GM21526 (cell line): ENCODE measurements around the gene SHANK1.

Experiments used
- ATAC-seq: cut with Tn5 transposase; IDR thresholded peaks from one replicate; pipeline ENCODE4 v1.9.1; 2021; ENCODE audit warnings: moderate library complexity; ENCODE audit not compliant: unreplicated experiment, low FRiP score

Gene SHANK1

DNA sequence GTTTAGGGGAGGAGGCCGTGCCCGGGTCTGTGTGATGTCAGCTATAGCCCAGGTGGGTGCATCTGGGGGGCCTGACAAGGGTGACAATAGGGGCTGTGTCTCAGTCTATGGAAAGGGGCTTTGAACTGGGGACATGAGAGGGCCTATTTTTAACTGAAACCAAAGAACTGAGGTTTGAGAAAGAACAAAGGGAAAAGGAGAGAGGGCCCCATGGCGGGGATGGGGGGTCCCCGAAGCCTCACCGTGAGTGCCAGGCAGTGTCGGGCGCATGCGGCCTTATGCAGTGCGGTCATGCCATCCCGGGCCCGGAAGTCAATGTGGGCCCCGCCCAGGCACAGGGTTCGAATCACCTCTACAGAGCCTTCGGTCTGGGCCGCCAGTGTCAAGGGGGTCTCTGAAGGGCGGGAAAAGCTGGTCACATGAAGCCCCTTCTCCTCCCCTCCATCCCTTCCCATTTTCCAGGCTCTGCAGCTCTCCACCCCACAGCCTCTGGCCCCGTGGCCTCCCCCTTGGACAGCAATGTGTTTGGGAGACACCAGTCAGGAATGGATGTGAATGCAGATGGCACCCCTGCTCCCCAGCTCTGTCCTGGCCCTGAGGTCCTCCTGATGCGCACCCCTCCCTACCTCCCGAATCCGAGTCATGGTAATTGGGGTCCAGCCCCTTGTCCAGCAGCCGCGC lies 5.9 kb downstream of the SHANK1 start:
- no peak for ATAC-seq

DNA sequence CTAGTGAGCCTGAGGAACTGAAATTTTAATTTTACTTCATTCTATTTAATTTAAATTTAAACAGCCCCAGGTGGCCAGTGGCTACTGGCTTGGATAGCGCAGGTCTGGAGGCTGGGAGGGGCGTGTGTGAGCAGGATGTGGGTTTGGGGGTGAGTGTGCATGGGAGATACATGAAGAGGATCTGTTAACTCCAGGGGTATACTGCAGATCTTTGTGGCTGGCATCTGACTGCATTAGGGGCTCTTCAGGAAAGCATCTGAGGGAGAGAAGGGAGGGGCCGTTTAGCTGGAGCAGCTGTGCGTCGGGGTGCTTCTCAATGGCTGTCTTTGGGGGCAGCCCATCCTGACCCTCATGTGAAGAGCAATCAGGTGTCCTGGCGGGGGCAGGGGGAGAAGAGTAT lies 6.8 kb downstream of the SHANK1 start:
- ATAC-seq = no peak

DNA sequence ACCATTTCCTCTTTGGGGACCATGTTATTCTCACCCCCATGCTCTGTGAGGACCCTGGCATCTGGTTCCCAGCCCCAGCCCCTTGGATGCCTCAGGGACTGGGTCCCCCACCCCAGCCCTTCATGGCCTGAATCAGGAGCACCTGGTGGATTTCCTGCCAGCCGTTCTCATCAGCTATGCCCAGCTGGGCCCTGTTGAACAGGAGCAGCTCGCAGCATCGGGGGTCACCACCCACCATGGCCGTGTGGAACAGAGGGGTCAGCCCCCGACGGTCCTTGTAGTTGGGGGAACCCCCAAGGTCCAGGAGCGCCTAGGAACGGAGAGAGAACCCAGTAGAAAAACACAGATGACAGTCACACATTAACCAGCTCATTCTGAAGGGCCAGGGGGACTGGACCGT lies 7.8 kb downstream of the SHANK1 start:
- no peak for ATAC-seq

DNA sequence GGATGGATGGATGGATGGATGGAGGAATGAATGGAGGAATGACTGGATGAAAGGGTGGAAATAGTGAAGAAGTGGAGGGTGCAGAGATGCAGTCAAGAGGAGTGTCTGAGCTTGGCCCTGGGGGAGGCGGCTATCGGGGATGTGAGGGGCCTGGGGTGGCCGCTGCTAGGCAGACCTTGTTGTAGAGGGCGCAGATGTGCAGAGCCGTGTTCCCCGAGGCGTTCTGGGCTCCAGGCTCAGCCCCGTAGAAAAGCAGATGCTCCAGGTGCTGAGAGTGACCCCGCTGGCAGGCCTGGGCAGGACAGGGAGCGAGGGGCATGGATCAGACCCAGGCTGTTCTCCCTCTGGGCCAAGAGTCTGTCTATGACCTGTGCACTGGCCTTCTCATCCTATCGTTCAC lies 8.4 kb downstream of the SHANK1 start:
- ATAC-seq = no peak

DNA sequence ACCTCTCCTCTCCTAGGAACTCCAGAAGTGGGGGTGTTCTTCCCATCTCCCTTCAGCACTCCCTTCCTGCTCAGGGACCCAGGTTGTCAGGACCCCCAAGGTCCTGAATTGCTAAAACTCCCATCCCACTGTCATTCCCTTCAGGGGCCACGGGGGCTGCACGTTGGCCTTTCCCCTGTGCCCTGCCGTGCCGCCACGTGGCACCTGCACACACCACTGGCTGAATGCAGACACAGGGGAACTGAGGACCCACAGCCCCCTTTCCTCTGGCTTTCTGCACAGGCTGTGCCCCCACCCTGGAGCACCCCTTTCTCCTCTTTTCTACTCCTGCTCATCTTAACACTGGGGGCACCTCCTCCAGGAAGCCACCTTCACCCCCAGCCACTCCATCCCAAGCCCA lies 9.0 kb downstream of the SHANK1 start:
- ATAC-seq = no peak

DNA sequence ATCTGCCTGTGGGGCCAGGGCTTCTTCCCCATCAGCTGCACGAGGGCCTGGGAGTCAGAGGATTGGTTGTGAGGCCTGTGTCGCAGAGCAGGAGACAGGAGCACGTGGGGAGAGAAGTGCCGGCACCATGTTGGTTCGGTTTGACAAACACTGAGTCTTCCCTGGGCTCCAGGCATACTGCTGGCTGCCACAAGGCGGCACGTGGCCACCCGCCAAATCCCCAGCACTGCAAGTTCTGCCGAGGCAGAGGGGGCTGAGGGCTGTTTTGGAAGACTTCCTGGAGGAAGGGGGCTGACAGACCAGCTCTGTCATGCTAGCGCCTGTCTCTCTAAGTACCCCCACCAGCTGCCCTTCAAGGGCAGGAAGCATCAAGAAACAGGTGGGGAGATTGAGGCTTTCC lies 9.5 kb downstream of the SHANK1 start:
- no peak for ATAC-seq

DNA sequence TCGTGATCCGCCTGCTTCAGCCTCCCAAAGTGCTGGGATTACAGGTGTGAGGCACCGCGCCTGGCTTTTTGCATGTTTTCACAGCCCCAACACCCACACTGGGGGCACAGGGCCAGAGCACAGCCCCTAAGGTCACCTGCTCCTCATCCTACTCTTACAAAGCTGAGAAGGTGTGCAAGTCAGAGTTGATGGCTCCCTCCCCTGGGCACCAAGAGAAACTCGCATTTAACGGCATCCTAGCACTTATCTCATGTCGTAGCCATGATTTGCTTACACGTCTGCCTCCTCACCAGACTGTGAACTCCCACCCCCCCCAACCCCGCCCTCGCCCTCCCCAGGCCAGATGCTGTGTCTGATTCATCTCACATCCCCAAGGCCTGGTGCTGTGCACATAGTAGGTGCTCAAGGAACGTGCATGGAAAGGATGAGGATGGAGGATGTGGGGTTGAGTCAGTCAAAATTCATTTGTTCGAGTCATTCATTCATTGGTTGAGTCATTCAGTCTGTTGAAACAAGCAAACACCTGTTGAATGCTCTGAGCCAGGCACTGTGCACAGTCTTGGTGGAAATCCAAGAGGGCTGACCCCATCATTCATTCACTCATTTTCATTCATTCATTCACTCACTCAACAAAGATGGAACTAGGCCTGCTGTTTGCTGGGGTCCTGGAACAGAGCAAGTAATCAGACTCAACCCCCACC lies 11.3 kb downstream of the SHANK1 start:
- no peak for ATAC-seq

DNA sequence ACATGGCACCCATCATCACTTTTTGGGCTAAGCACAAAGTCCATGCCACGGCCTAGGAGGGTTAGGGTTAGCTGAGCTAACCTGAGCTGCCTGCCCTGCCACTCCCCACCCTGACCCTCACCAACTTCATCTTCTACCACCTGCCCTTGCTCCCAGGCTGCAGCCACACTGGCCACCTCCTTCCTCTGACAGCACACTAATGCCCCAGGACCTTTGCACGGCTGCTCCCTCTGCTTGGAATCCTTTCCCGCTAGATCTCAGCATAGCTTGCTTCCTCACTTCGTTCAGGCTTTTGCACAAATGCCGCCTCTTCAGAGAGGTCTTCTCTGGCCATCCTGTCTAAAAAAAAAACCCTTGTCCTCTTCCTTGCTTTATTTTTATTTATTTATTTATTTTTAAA lies 13.2 kb downstream of the SHANK1 start:
- no peak for ATAC-seq

DNA sequence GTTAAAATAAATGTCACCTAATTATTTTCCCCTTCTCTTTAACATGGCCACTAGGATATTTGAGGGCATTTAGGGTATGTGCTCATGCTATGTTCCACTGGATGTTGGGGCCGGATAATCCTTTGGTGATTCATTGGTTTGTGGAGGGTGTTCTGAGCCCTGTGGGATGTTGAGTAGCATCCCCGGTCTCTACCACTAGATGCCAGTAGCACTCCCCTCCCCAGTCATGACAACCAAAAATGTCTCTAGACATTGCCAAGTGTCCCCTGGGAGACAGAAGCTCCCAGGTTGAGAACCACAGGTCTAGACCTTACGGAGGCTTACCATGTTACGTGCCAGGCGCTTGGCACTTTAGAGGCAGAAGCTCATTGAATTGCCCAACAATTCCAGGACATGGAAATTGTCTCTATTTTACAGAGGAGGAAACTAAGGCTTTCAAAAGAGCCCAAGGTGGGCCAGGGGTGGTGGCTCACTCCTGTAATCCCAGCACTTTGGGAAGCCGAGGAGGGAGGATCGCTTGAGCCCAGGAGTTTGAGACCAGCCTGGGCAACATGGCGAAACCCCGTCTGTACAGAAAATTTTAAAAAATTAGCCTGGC lies 14.1 kb downstream of the SHANK1 start:
- ATAC-seq = no peak

DNA sequence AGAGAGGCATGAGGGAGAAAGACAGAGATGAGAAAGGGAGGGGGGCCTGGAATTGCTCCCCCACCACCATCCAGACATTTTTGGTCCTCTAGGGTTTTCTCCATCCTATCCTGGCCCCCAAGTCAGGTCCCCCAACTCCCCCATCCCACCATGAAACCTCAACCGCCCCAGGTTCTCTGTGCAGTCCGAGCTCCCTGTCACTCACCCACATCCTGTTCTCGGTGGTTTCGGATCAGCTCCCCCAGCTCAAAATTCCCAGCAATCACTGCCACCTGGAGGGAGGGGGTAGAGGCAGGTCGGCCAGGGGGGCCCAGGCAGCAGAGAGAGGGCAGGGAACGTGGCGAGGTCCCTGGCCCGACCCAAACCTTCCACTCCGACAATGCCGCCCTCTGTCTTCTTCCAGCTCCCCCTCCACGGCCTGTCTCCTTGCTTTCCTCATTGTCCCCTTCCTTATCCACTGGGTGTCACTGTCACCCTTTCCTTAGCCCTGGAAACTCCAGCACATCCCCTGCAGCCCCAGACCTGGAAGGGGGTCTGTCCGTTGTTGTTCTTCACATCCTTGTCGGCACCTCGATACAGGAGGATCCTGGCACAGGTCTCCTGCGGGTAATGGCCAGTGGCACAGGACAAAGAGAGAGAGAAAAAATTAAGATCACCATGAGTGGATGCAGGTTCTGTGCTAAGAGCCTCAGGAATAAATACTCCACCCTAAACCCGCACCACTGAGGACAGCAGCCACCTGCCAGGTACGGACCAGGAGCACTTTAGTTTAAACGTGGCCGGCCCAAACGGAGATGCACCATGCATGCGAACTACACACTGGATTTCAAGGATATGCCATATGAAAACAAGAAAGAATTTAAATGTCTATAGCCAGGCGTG lies 15.4 kb downstream of the SHANK1 start:
- ATAC-seq = no peak

DNA sequence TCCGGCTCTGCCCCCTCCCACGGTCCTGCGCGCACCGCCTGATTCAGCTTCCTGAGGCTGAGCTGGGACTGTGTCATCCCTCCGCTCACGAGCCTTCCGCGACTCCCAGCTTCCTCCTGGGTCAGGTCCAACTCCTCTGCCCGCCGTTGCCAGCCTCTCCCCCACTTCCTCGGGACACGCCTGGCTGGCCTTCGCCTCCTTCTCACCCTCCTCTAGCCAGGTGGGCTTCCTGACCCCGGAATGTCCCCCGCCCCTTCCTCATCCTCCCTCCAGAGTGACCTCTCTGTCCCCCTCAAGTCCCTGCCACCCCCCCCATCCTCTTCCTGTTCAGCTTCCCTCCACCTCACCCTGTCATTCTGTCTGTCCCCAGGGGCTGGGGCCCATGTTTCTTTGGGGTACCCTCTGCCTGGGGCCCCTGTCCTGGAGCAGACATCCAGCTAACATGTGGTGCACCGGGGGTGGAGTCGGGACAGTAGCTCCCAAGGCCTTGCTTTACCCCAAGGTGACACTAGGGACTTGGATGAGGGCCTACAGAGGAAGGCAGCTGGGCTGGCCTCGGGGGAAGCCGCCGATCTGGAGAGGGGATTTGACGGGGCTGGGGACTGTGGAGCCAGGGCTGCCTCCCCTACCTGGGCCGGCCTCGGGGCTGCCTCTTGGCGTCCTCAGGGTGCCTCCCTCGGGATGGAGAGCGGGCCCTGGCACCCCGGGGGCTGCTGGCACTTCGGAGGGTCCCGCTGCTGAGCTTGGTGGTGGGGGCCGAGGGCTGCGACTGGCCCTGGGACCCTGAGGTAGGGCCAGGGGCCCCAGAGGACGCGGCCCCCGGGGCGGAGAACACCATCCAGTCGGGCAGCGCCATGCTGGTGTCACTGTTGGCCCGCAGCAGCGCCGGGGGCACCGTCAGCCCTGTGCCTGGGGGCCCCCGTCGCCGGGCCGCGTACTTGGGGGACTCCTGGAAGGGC lies 16.5 kb downstream of the SHANK1 start:
- no peak for ATAC-seq

DNA sequence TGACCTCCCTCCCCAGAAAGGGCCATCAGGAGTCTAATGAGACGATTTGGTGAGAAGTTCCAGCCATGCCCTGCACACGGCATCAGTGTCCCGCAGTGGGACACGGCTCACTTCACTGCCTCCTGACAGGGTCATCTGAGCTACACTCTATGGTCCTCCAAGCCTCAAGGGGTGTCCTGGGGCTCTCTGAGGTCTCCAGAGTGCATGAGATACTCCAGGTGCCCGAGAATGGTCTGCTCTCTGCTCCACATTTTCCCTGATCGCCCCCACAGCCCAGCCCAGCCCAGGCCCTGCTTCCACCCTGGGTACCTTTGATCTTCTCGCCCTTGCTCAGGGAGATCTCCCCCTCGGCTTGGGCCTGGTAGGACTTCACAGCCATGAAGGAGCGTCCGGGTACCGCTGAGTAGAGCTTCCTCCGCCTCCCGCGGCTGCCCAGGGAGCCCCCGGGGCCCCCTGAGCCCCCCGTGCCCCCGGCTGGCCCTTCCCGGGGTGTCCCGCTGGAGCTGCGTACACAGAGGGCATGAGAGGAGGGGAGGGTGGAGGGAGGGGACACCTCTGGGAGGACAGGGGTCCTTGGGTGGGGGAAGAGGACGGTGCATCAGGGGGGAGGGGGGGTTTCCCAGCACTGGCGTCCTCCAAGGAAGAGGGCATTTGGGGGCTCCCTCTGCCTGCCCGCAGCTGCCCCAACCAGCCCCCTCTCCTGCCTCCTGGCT lies 17.3 kb downstream of the SHANK1 start:
- no peak for ATAC-seq

DNA sequence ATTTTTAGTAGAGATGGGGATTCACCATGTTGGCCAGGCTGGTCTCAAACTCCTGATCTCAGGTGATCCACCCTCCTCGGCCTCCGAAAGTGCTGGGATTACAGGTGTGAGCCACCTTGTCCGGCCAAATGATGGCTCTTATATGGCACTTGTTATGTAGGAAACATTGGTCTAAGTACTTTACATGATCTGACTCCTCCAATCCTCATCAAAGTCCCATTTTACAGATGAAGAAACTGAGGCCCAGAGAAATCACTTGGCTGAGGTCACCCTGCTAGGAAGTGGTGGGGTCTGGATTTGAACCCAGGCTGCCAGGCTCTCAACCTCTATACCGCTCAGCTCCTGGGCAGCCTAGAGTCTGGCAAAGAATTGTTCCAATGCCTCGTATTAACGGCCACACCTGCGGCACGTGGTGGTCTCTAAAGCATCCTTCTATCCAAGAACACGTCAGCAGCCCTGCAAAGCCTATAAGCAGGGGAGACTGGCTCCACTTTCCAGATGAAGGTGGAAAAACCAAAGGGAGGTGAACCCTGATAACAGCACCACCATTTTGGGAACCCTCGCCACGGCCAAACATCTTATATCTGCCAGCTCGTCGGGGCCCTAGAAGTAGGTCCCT lies 18.1 kb downstream of the SHANK1 start:
- no peak for ATAC-seq

DNA sequence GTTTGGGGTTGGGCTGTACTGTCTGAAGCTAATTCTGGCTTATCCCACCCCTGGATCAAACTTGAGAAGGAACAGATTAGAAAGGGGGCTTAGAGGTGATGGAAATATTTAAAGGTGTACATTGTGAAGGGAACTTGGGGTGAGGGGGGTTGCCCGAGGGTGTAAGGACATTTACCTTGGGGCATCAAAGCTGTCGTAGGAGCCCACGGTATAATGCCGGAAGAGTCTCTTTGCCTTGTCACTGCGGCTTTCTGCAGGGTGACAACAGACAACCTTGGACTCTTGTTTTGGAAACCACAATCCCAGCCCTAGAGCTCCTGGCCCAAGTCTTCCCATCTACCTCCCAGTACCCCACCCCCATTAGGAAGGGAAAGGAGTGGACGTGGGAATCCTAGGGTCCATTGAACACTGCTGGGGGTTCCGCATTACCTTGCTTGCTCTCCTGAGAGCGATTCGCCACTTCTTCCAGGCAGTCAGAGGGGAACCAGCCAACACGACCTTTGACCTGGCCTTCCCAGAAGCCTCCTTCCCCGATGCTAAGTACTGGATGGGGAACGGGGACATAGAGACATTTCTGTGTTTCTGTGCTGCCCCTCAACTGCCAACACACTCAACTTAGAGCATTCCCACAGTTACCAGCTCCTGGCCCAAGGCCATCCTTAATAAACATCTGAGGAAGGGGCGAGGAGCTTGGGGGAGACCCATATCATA lies 22.0 kb downstream of the SHANK1 start:
- ATAC-seq = no peak

DNA sequence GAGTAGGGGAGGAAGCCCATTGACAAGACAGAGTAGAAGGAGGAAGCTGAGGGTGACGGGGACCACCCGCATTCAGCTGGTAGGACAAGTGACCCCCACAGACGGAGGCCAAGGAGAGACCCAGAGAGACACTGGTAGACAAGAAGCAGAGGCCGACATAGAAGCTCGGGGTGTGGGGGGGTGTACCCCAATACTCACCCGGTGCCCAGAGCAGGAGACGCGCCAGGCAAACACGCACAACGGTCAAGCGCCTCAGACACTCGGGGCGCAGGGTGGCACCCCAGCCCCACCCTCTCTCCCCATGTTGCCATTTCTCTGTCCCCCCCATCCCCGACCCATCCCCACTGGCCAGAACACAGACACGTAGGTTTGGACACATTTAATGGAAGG lies 23.5 kb downstream of the SHANK1 start:
- no peak for ATAC-seq

DNA sequence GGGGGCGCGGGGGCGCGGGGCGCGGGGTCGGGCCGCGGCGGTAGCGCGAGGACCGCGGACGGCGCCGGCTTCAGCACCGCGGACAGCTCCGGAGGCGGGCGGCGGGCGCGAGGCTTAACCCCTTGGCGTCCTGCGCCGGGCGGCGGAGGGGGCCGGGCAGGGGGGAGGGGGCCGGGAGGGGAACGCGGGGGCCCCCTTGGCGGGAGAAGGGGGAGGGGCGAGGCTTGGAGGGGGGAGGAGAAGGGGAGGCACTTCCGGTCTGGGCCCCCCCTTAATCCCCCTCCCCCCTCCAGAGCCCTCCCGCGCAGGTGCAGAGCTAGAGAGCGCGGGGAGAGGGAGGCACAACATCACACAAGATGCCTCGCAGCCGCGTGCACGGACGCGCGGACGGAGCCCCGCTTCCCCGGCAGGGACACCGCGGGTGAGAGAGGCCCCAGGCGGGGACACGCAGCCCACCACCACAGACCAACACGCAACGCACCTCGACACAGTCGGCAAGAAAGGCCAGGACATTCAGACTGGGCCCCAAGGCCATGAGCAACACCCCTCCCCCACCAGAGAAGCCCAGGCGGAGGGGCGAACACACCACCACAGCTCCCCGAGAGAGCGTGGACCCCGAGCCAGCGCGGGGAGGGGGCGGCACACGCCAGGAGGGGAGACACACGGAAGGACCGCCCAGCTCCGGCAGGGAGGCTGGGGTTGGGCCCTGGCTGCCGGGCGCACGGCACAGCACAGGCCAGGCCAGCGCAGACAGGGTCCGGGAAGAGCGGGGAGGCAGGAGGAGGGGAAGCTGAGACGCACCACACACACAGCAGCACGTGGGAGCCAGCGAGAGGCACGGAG lies 24.1 kb downstream of the SHANK1 start:
- no peak for ATAC-seq

DNA sequence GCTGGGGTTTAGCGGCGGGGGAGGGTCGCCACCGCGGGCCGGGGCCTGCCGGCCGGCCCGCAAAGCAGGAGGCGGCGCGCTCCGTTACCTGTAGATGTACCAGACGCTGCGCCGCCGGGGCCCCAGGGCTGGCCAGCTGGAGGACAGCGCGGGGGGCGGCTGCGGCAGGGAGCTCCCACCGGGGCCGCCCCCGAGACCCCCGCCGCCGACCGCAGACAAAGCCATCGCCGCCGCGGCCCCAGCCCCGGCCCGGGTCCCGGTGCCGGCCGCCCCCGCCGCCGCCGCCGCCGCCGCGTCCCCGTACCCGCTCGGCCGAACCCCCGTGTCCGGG lies 24.8 kb downstream of the SHANK1 start:
- ATAC-seq = no peak
